Forelimb muscle (tissue), 1 donor: Measurements from ENCODE around the gene CLMP. TPM values are rescaled to one million over a fixed set of nuclear protein-coding genes. Genes with fewer than 3 reads are reported as not detected.
"Not testable (repeated sequence)": the region's sequence is repeated elsewhere in the genome, so short reads cannot be mapped to it uniquely, and the experiment has no call there.

ENCODE experiments used
- DNase-seq: peaks from one replicate; pipeline ENCODE4 v3.0.0-alpha.2; 2013; ENCODE audit warnings: low read depth
- polyA plus RNA-seq: library from polyadenylated mRNA; unstranded; fragments of 120-200 nt; gene quantifications from one replicate; pipeline ENCODE4 v1.2.1, GENCODE V29; 2013; ENCODE audit not compliant: insufficient read length

CLMP gene
- polyA plus RNA-seq, 1 donor, result 12.0 TPM

DNA sequence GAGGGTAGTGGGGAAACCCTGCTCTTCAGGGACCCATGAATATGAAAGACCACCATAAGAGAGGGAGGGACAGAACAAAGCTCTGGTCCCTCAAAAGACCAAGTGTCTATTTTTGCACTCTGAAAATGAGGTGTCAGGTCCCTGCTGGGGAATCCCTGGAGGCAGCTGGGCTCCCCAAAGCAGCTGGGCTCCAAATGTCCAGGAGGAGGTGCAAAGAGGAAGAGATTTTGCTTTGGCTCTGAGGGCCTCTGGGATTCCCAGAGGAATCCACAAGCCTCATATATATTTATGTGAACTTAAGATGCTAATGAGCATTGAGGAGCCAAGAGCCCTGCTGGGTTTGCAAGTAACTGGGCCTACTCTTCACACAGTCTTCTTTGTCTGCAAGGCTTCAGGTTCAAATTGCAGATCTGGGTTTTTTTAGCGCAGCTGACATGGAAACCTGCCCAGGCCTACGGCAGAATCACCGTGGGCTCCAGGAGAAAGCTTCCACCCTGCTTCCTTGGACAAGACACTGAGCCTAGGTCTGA, 26.0 kb downstream of the CLMP start:
- no peak for DNase-seq

- DNase-seq, result no peak
Measured at GRCh38 chr11:123168241-123168640, 26.8 kb downstream of the CLMP start.

GRCh38 chr11:123166071-123166559, 28.9 kb downstream of the CLMP start:
- DNase-seq, result no peak

- DNase-seq, result no peak
Measured at GRCh38 chr11:123164732-123165450, 30.2 kb downstream of the CLMP start.

DNA sequence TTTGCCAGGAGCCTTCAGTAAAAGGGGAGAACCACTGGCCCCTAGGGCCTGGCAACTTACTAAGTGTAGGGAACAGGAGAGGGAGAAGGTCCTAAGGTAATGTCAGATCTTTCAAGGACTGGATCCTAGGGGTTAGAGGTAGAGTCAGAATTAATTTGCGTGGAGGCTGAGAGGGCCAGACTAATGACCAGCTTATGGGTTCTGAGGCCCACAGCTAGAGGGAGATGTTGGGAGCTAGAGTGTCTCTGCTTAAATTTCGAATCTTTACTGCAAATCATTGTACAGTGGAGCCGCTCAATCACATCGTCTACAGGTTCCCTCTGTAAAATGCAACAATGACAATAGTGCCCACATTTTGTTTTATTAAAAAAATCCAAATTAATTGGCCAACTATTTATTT, 31.4 kb downstream of the CLMP start:
- DNase-seq, result no peak

DNA sequence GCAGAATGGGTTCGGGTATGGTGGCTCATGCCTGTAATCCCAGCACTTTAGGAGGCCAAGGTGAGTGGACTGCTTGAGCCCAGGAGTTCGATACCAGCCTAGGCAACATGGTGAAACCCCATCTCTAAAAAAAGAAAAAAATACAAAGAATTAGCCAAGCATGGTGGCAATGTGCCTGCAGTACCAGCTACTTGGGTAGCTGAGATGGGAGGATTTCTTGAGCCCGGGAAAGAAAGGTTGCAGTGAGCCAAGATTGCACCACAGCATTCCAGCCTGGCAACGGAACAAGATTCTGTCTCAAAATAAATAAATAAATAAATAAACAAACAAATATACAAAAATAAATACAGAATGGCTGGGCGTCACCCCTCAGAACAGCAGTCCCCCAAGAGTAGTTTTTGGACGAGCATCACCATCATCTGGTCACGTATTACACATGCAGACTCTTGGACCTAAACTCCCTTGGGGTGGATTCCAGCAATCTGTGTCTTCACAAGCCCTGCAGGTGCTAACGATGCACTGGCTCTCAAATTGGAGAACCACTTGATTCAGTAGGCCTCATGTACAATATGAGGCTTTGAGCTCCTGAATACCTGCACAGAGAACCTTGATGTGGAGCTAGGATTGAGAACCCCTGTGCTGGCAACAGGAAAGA, 33.5 kb downstream of the CLMP start:
- DNase-seq, result no peak

GRCh38 chr11:123159183-123159857, 35.7 kb downstream of the CLMP start:
- no peak for DNase-seq

DNA sequence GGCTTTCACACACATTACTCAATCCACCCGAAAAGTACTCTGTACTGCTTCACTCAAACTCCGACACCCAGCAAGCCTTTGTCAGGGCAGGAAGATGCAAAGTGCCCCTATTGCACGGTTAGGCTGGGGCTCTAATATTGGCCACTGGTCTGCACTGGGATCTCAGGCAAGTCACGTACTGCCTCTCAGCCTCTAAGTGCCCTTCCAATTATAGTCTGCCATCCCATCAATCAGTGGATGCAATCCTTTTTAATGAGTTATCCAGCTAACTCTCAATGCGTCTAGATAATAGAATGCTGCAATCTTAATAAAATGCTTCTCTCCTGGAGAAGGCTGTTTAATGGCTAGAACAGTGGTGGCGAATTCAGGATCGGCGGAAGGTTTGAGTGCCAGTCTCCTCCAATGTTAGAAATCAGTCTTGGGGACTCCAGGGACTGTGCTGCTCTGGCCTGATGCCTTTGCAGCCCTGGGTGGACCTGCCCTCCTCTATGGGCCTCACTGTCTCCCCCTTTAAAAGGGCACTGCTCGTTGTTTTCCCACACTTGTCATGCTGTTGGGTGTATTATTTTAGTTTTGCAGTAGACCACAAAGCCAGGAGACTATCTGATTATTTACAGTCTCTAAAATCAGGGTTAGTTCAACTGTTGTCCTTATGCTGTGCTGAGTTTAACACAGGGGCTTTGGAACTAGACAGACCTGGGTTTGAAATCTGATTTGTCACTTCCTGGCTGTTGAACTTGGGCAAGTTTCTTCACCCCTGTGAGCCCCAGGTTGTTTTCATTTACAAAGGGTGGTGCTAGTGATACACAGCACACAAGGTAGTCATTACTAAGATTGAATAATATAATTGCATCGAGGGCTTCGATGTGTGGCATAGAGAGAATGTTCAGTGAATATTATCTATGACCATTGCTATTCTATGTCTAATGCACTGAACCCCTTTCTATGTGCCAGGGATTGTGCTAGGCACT, 36.7 kb downstream of the CLMP start:
- no peak for DNase-seq

DNA sequence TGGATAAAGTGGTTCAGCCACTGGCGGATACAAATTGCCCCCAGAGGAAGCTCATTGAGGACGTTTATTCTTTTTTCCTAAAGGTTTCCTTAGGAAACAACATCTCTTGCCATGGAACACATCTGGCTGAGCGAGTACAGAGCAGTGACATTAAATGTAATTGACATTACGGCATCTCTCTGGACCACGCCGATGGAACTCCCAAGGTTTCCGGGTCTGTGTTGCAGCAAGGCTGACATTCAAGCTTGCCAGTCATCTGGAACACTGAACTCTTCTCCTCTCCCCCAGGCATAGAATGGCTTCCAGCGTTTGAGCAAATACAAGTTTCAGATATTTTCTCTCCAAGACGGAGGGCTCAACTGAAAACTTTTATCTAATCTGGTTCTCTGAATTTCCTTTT, 42.1 kb downstream of the CLMP start:
- DNase-seq, result peak; percentile 64

DNA sequence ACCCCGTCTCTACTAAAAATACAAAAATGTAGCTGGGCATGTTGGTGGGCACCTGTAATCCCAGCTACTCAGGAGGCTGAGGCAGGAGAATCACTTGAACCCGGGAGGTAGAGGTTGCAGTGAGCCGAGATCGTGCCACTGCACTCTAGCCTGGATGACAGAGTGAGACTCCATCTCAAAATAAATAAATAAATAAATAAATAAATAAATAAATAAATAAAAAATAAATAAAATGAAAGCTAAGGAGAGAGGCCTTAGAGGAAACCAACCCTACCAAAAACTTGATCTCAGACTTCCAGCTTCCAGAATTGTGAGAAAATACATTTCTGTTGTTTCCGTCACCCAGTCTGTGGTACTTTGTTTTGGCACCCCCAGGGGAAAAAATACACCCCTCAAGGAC, 42.7 kb downstream of the CLMP start:
- DNase-seq, result not testable (repeated sequence)

- DNase-seq, result no peak
Measured at GRCh38 chr11:123151796-123152195, 43.3 kb downstream of the CLMP start.

- DNase-seq, result no peak
Measured at GRCh38 chr11:123151366-123151765, 43.7 kb downstream of the CLMP start.

DNA sequence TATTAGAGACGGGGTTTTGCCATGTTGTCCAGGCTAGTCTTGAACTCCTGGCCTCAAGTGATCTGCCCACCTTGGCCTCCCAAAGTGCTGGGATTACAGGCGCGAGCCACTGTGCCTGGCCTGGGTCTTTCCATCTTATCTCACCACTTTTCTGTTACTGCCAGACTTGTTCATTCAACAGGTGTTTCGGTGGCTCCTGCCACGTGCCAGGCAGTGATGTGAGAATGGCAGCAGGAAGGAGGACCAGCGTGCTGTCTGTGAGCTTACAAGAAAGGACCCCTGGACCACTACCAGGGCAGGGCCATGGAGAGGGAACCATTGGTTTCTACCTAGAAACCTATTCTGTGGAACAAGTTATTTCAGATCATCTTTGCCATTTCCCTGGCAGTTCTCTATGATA, 44.2 kb downstream of the CLMP start:
- no peak for DNase-seq

GRCh38 chr11:123148965-123149364, 46.1 kb downstream of the CLMP start:
- DNase-seq, result no peak

GRCh38 chr11:123145661-123146060, 49.4 kb downstream of the CLMP start:
- no peak for DNase-seq

DNA sequence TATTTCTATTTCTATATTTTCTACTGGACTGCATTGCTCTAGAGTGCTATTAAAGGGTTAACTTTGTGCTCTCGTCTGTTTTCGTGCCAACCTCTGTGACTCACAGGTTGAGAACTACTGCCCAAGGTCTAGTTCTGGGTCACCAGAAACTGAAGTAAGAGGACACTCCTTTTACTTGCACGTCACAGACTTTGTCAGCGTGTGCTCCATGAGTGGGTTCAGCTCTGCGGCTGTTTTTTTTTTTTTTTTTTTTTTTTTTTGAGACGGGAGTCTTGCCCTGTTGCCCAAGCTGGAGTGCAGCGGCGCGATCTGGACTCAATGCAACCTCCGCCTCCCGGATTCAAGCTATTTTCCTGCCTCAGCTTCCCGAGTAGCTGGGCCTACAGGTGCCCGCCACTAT, 49.8 kb downstream of the CLMP start:
- no peak for DNase-seq

DNA sequence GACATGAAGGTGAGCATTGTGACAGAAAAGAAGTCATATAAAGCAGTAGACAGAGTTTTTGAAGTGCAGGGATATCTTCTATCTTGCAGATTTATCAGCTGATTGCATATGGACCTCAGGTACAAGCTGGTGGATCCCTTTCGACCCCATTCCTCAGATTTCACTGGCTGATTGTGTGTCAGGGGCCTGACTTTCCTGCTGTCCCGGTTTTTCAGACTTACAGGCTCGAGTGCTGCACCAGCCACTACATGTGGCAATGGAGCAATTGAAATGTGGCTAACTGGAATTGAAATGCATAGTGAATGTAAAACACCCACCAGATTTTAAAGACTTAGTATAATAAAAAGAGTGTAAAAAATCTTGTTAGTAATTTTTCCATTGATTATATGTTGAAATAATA, 50.3 kb downstream of the CLMP start:
- no peak for DNase-seq

DNA sequence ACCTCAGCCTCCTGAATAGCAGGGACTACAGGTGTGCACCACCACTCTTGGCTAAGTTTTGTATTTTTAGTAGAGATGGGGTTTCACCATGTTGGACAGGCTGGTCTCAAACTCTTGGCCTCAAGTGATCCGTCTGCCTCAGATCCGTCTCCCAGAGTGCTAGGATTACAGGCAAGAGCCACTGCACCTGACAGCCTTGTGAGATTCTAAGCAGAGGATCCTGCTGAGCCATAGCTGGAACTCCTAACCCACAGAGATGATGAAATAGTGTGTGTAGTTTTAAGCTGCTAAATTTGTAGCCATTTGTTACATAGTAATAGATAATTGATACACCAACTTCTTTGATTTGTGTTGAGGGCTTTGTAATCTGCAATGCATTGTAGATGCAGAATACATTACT, 51.1 kb downstream of the CLMP start:
- no peak for DNase-seq

GRCh38 chr11:123143476-123143875, 51.6 kb downstream of the CLMP start:
- DNase-seq, result no peak

DNA sequence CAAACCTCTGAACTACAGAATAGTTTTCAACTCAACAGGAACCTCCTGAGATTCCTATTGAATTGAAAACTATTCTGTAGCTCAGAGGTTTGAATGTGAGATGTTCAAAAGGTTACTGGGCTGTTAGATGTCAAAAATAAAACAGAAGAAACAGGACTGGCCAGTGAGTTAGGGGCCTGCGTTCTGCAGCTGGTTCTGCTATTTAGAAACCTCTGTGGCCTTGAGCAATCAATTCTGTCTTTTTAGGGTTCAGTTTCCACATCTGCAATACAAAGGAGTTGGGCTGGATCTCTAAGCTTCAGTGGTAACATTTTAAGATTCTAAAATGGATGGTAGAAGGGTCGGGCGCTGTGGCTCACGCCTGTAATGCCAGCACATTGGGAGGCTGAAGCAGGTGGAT, 55.8 kb downstream of the CLMP start:
- no peak for DNase-seq

DNA sequence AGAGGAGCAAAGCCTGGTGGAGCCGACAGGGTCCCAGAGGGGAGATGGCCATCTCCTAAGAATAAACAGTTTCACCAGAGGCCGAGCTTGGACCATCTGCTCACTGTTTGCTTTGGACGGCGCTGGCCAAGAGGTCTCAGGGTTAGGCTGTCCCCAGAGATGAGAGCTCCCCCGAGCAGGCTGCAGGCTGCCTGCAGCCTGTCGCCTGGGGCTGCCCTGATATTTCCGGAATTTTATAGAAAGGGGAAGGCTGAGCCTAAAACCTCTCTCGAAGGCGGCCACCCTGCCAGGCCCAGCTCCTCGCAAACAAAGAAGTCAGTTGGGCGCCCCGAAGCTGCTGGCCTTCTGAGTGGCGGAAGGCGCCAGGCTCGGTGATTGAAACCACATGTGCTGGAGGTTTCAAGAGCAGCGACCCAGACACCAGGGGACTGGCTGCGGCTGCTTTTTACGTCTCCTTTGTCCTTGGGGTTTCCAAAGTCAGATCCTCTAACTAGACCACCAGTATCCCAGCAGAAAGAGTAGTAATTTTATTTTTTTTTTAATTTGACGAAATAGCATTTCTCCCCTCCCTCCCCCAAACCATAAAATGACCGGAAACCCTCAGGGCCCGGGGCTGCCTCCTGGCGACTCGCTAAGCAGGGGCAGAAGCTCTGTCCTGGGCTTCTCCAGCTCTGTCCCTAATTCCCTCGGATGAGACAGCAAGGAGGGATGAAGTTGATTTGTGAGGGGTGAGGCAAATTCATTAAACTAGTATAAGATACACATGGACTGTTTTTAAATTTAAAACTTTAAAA, 57.4 kb downstream of the CLMP start:
- DNase-seq, result peak; percentile 38
